Progenitor cell of endocrine pancreas (in vitro differentiated cells): ENCODE measurements around the gene BARX1. TPM values are rescaled to one million over a fixed set of nuclear protein-coding genes. Genes with fewer than 3 reads are reported as not detected.

ENCODE experiments used
- DNase-seq: peaks from one replicate; pipeline ENCODE4 v3.0.0; 2021; ENCODE audit warnings: low spot score; ENCODE audit not compliant: unreplicated experiment
- H3K27ac Mint-ChIP-seq: 2 replicates; pipeline ENCODE4 v1.8.0; 2021; ENCODE audit warnings: mild to moderate bottlenecking, moderate library complexity, mixed read lengths
- H3K27me3 Mint-ChIP-seq: 2 replicates; pipeline ENCODE4 v1.8.0; 2021; ENCODE audit warnings: mixed read lengths
- H3K36me3 Mint-ChIP-seq: 2 replicates; pipeline ENCODE4 v1.8.0; 2022; ENCODE audit warnings: mixed read lengths; ENCODE audit not compliant: insufficient read depth
- H3K4me1 Mint-ChIP-seq: 2 replicates; pipeline ENCODE4 v1.8.0; 2021; ENCODE audit warnings: low read depth, mixed read lengths
- H3K4me3 Mint-ChIP-seq: 2 replicates; pipeline ENCODE4 v1.8.0; 2021; ENCODE audit warnings: low read depth, mild to moderate bottlenecking, moderate library complexity, mixed read lengths
- H3K9me3 Mint-ChIP-seq: 2 replicates; pipeline ENCODE4 v1.8.0; 2021; ENCODE audit warnings: low read depth, mixed read lengths
- total RNA-seq: library from RNA; stranded (reverse); gene quantifications from 2 replicates; pipeline ENCODE4 v1.2.1, GENCODE V29; 2021
- TF ChIP-seq, protein P1 (sequence below): fragments of 200-600 bp; sonication (generic); IDR thresholded peaks from one replicate; pipeline ENCODE4 v1.5.0; 2021; ENCODE audit warnings: antibody characterized with exemption, mild to moderate bottlenecking; ENCODE audit not compliant: unreplicated experiment

Gene BARX1
- total RNA-seq, 1 donor from 2014 or later = 0.74 TPM

DNA sequence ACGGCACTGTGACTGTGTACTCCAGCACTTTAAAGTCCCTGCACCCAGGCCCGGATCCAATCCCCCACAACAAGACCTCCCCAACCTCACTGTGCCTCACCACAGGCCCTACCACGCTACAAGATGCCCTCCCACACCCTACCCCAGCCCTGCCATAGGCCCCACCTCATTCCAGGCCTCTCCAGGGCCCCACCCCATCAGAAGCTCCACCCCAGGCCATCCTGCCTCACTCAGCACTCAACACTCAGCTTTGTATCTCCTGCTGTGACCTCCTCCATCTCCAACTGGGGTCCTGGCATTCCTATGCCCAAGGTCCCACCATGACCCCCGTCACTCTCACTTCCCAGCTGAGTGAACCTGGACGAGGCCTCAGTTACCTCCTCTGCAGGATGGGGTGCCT lies 38.8 kb downstream of the BARX1 start:
- Mint-ChIP-seq H3K27me3 (peaks cover 30% of the 10 kb centered on the region), H3K27ac (no peak overlapping the region), H3K4me1 (no peaks in the 10 kb centered on the region), H3K36me3 (no peaks in the 10 kb centered on the region), H3K4me3 (no peak overlapping the region), H3K9me3 (no peaks in the 10 kb centered on the region)
- TF ChIP-seq, protein P1, sequence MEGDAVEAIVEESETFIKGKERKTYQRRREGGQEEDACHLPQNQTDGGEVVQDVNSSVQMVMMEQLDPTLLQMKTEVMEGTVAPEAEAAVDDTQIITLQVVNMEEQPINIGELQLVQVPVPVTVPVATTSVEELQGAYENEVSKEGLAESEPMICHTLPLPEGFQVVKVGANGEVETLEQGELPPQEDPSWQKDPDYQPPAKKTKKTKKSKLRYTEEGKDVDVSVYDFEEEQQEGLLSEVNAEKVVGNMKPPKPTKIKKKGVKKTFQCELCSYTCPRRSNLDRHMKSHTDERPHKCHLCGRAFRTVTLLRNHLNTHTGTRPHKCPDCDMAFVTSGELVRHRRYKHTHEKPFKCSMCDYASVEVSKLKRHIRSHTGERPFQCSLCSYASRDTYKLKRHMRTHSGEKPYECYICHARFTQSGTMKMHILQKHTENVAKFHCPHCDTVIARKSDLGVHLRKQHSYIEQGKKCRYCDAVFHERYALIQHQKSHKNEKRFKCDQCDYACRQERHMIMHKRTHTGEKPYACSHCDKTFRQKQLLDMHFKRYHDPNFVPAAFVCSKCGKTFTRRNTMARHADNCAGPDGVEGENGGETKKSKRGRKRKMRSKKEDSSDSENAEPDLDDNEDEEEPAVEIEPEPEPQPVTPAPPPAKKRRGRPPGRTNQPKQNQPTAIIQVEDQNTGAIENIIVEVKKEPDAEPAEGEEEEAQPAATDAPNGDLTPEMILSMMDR = no peak
- no peak for DNase-seq

DNA sequence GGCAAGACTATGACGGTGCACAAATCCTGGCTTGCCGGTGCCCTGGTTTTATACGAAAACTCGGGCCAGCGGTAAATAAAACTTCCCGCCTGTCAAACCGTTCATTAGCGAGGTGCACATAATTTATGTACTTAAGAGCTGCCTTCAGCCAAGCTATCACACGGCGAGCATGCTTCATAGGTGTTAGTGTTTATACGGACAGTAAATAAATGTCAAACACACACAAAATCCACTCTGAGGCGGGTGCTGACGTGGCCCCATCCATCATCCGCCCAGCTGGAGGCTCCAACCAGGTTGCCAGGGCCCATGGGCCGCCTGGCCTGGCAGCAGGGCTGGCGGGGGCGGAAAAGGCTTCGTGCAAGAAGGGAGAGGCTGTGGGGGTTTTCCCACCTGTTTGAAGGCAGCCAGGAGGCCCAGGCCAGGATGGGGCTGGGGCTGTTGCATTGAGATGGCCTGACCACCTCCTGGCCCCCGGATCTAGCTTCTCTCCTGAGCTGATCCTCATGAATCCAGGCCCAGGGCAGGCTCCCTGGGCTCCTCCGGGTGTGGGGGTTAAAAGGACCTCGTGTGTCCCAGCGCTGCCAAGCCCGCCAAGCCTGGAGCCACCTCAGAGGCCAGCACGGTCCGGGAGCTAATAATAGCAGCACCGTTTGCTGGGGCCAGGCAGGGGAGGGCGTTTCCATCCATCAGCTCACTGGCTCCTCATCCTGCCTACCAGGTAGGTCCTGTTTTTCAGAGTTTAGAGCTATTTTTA lies 43.2 kb downstream of the BARX1 start:
- no peak overlapping the region for H3K27ac Mint-ChIP-seq
- H3K4me3 Mint-ChIP-seq = no peak overlapping the region
- H3K9me3 Mint-ChIP-seq = no peaks in the 10 kb centered on the region
- no peak for DNase-seq
- peaks cover 5% of the 10 kb centered on the region for H3K4me1 Mint-ChIP-seq
- TF ChIP-seq, protein P1 = no peak
- H3K36me3 Mint-ChIP-seq = no peaks in the 10 kb centered on the region
- peaks cover 16% of the 10 kb centered on the region for H3K27me3 Mint-ChIP-seq

DNA sequence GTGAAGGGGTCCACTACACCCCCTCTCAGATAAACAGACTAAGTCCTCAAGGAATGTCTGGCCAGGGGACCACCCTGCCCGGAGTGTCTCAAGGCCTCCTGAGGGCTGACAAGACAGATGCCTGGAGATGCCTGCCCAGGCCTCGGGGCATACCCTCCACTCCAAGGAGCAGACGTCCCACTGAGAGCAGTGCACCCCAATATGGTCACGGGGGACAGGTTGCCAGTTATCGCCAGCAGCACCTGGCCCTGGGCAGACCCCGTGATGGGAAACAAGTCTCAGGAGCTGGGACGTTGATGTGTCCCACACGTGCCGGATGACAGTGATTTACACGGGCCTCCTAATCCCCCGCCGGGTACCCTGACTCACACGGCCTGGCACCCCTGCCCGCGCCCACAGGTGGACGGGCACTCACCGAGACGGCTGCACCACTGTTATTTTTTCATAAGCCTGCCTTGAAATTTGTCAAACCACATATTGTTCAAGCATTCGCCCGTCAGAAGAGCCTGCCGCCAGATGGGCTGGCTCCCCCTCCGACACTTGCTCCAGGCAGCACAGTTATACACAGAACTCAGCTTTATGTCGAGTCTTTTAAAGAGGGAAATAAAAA lies 43.9 kb downstream of the BARX1 start:
- Mint-ChIP-seq H3K27ac (no peak overlapping the region), H3K9me3 (no peaks in the 10 kb centered on the region)

GRCh38 chr9:93910598-93910997 lies 44.6 kb downstream of the BARX1 start:
- no peak for DNase-seq
- Mint-ChIP-seq H3K27me3 (peaks cover 17% of the 10 kb centered on the region), H3K36me3 (no peaks in the 10 kb centered on the region), H3K4me3 (no peak overlapping the region), H3K4me1 (peaks cover 5% of the 10 kb centered on the region), H3K9me3 (no peaks in the 10 kb centered on the region), H3K27ac (no peak overlapping the region)
- TF ChIP-seq, protein P1 = peak; percentile 8

More for the DNA sequence above, 43.9 kb downstream of the BARX1 start:
- DNase-seq = no peak
- Mint-ChIP-seq H3K27me3 (peaks cover 20% of the 10 kb centered on the region), H3K4me3 (no peak overlapping the region), H3K4me1 (peaks cover 5% of the 10 kb centered on the region), H3K36me3 (no peaks in the 10 kb centered on the region)
- TF ChIP-seq, protein P1 = no peak

DNA sequence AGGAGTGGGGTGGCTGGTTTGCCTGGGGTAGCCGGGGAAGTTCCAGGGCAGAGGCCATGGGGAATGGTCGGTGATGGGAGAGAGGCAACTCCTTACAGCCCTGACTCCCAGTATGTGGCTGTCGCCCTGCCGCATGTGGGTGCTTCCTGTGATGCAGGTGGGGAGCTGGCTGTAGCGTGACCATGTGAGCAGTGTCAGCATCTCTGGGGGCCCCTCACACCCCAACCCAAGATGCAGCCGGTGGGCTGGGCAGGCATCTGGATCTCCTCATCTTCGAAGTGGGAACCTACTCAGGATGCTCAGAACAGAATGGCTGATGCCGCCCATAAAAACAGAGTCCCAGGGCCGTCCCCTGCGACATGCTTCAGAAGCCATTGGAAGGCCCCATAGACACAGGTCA lies 45.0 kb downstream of the BARX1 start:
- Mint-ChIP-seq H3K36me3 (no peaks in the 10 kb centered on the region), H3K27ac (no peak overlapping the region), H3K27me3 (peaks cover 15% of the 10 kb centered on the region), H3K4me3 (no peak overlapping the region), H3K9me3 (no peaks in the 10 kb centered on the region), H3K4me1 (peaks cover 5% of the 10 kb centered on the region)
- TF ChIP-seq, protein P1 = no peak
- no peak for DNase-seq
